Mesodermal cell (in vitro differentiated cells): ENCODE data around the gene BEST3. TPM values are rescaled to one million over a fixed set of nuclear protein-coding genes. Genes with fewer than 3 reads are reported as not detected.

Source experiments
- H3K27ac ChIP-seq: 2 replicates; pipeline ENCODE4 v1.7.0; 2013; ENCODE audit warnings: mild to moderate bottlenecking, low read depth, low read length, moderate library complexity; ENCODE audit not compliant: severe bottlenecking
- H3K36me3 ChIP-seq: 2 replicates; pipeline ENCODE4 v1.7.1; 2013; ENCODE audit warnings: mild to moderate bottlenecking, low read length, moderate library complexity; ENCODE audit not compliant: control insufficient read depth, insufficient read depth
- H3K4me1 ChIP-seq: one replicate; pipeline ENCODE4 v1.7.1; 2013; ENCODE audit warnings: mild to moderate bottlenecking, low read length; ENCODE audit not compliant: insufficient read depth, control insufficient read depth, poor library complexity, severe bottlenecking
- H3K4me3 ChIP-seq: 2 replicates; pipeline ENCODE4 v1.7.0; 2013; ENCODE audit warnings: low read length, control low read depth, mild to moderate bottlenecking; ENCODE audit not compliant: insufficient read depth, poor library complexity, severe bottlenecking; ENCODE audit errors: extremely low read depth
- H3K9me3 ChIP-seq: 2 replicates; pipeline ENCODE4 v1.7.1; 2013; ENCODE audit warnings: mild to moderate bottlenecking, low read length, moderate library complexity; ENCODE audit not compliant: control insufficient read depth
- WGBS, 2 experiments: methylation state at CpG; one replicate each; pipeline ENCODE4 v1.1.5; 2013; ENCODE audit warnings: missing lambda C conversion rate in 2 of 2; ENCODE audit not compliant: insufficient coverage in 2 of 2; 5-methylcytosine and 5-hydroxymethylcytosine counted together
- polyA plus RNA-seq, 2 experiments: library from polyadenylated mRNA; stranded (reverse); fragments of 50-300 nt; gene quantifications; one replicate each; pipeline ENCODE4 v1.2.3, GENCODE V29; 2013

BEST3 gene
- polyA plus RNA-seq (2013, experiment 1 of 2) = not detected
- not detected for polyA plus RNA-seq (2013, experiment 2 of 2)

DNA sequence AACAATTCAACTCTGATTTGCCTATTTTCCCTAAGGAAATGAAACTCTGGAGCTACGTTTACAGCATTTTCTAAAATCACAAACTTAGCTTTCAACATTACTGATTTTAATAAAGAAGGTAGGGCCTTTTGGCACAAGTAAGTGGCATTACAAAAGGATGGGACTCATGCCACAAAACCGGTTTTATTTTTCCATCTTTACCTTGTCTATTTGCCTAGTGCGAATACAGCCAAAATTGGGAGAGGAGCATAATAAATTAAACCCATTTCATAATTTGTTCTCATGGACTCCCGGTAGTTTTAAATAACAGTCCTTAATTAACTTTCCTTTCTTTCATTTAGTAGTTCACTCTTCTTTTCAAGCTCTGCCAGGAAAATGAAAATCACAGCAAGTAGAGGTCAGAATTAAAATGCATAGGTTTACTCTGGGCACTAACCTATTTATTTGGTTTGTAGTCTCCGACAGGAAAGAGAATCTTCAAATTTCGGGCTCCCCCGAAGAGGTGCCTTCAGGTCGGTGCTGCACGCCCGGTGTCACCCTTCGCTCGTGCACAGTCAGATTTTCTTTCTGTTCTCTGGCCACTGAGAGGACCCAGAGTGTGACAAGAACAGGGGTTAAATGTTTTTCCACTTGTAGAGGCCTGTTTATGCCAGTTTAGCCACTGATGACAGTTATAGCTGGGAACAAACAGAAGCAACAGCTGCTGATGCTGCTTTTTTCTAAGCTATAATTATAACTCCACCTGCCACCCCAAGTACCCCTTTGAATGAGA lies at the start of gene BEST3:
BEST3 (minus strand) TSS at position 535 of the 772 bp plus-strand sequence. CDS start 1,505 bp downstream, outside the sequence.
- no peaks in the 10 kb centered on the region for H3K9me3 ChIP-seq
- no peak within 1 kb of the TSS for H3K4me3 ChIP-seq
- no peaks in the 10 kb centered on the region for H3K36me3 ChIP-seq
- WGBS, 2 experiments = 86 to 89% methylated on average over 10 to 11 of the region's 12 CpGs
- H3K4me1 ChIP-seq = no peaks in the 10 kb centered on the region
- H3K27ac ChIP-seq = no peak within 1 kb of the TSS

DNA sequence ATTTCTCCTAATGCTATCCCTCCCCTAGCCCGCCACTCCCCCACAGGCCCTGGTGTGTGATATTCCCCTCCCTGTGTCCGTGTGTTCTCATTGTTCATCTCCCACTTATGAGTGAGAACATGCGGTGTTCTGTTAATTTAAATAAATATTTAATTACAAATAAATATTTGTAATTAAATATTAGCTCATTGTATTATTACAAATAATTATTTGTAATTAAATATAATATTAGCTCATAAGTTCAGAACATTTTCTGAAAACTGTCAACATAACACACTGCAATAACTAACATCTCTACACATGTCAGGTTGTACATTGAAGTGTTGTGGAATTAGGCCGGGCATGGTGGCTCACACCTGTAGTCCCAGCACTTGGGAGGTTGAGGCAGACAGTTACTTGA lies 45.0 kb upstream of the BEST3 start:
- H3K9me3 ChIP-seq = peaks cover under 1% of the 10 kb centered on the region
- no peak overlapping the region for H3K27ac ChIP-seq
- H3K4me3 ChIP-seq = no peak overlapping the region
- WGBS, 2 experiments = 100% methylated on average over 1 of the region's 4 CpGs; no CpG with 5 or more reads in 1 of the 2 experiments
- no peaks in the 10 kb centered on the region for H3K4me1 ChIP-seq
- no peaks in the 10 kb centered on the region for H3K36me3 ChIP-seq

DNA sequence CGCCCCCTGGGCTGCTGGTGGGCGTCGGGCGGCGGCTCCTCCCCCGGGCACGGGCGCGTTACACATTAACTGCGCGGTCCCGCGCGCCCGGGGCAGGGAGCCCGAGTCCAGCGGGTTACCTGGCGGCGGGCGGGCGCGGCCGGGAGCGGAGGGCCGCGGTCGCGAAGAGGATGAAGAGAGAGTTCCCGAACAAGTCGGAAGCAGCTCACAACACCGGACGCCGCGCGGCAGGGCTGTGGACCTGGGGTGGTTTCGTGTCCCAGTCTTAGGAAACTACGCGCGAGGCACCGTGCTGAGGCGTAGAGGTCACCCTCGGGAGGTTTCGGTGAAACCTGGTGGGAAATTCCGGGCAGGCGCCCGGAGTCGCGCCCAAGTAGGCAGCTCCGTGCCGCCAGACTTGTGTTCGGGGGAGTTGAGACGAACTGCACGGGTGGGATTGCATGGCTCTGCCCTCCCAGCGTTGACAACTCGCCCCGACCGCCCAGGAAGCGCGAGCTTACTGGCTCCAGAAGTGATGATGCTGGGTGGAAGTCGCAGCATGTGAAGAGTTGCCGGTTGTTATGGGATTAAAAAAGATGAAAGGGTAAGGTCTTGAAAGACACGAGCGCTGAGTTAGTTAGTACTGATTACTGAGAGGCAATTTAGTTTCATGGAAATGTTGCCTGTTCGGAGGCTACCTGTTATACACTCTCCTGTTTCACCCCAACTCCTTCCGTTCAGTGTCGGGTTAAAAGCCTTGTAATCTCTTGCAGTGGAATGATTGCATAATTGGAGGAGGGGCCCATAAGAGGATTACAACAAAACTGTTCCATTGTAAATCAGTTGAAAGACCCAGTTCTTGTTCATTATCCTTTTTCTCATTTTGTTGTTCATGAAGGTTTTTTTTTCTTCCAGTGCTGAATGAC lies 40.4 kb upstream of the BEST3 start:
- 0% methylated on average over 42 to 56 of the region's 66 CpGs for WGBS, 2 experiments
- Histone ChIP-seq H3K4me3 (peak overlapping the region; percentile 65), H3K4me1 (no peaks in the 10 kb centered on the region), H3K9me3 (no peaks in the 10 kb centered on the region), H3K36me3 (no peaks in the 10 kb centered on the region), H3K27ac (no peak overlapping the region)

DNA sequence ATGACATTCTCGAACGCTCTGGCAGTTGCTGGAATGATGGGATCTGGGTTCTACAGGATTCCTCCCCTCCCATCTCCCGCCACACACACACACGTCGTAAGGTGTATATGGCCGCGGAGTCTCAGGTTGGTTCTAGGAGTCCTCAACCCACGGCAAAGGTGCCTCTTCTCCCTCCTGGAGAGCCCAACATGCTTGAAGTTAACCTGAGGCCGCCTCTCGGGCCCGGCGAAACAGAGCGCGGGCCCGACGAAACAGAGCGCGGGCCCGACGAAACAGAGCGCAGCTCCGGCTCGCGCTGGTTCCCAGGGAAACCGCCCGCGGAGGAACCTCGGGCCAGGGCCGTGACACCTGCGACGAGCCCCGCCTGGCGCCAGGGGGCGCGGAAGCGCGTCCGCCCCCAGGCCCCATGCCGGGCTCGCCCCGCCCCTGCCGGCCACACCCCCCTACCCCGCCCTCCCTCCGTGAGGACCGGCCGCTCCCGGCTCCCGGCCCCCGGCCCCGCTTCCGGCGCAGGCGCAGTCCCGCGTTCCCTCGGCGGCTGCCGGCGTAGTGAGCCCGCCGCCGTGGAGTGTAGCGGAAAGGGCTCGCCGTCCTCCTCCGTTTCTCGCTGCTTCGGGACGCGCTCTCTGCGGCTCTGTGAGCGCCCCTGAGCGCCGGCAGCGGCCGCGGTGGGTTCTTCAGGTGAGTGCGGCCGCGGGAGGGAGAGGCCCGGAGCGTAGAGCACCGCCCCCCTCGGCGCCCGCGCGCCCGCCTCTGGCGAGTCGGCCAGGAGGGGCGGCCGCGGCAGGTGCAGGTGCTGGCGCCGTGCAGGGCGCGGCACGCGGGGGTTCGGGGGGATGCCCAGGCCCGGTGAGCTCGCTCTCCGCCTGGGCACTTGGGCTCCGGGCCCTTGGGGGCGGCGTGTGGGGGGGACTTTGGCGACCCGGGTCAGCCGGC lies 39.5 kb upstream of the BEST3 start, which contains the start of gene RAB3IP:
RAB3IP (plus strand) TSS at position 510 of the 936 bp plus-strand sequence. CDS start 16,549 bp downstream, outside the sequence.
- H3K36me3 ChIP-seq = no peaks in the 10 kb centered on the region
- 0% methylated on average over 43 to 70 of the region's 110 CpGs for WGBS, 2 experiments
- H3K4me3 ChIP-seq = peak within 1 kb of the TSS; percentile 65
- no peaks in the 10 kb centered on the region for H3K4me1 ChIP-seq
- no peaks in the 10 kb centered on the region for H3K9me3 ChIP-seq
- H3K27ac ChIP-seq = no peak within 1 kb of the TSS

DNA sequence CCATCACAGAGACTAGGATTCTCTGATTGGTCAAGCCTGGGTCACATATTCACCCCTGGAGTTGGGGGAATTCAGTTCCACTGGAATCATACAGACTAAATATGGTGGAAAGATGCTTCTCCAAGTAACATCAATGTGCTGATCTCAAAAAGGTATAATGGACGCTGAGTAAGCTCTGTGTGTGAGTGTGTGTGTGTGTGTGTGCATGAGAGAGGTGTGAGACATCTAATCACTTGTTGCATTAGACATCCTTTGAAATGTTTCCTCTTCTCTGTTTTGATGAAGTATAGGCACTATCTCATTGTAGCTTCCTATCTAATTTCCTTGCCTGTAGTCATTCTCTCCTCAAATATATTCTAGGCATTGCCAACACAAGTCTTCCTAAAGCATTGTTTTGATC lies 34.5 kb upstream of the BEST3 start:
- Histone ChIP-seq H3K27ac (no peak overlapping the region), H3K4me1 (no peaks in the 10 kb centered on the region), H3K4me3 (no peak overlapping the region), H3K9me3 (no peaks in the 10 kb centered on the region), H3K36me3 (no peaks in the 10 kb centered on the region)
- no CpG with 5 or more reads among the region's 1 CpG for WGBS, 2 experiments

DNA sequence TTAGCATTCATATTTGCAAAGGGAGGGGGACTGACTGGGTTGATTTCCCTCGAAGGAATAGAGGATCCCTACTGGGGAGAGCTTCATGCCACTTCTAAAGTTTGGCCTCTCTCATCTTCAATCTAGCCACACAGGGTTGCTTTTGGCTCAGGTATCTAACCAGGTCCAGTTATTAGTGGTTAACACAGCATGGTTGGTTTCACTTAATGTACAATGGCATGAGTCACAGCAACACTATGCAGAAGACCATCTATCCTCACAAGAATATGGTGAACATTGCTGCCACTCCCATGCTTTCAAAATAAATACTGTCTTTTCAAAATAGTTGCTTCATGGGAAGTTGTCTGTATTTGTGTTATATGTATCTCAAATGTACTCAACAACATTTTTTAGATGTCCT lies 33.0 kb upstream of the BEST3 start:
- Histone ChIP-seq H3K4me3 (no peak overlapping the region), H3K9me3 (no peaks in the 10 kb centered on the region)
- no CpG with 5 or more reads among the region's 1 CpG for WGBS, 2 experiments

DNA sequence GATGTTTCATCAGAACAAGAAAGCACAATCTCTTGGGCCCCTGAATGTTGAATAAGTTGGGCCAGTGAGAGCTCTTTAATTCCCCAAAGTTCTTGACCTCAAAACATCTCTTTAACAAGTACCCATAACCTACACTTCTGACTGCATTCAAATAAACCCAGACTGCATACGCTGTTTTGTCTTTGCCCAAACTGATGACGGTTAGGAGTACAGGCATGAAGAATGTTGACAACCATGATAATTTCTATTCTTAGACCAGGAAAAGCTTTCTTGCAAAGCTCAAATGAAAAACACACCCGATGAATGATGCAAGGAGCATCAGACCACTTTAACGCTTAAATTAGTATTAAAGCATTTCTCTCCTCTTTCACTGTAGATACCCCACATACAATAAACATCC lies 27.8 kb upstream of the BEST3 start:
- 83 to 100% methylated on average over 4 of the region's 4 CpGs for WGBS, 2 experiments
- no peaks in the 10 kb centered on the region for H3K9me3 ChIP-seq
- no peak overlapping the region for H3K27ac ChIP-seq
- H3K4me3 ChIP-seq = no peak overlapping the region
- no peaks in the 10 kb centered on the region for H3K4me1 ChIP-seq
- H3K36me3 ChIP-seq = no peaks in the 10 kb centered on the region

More for the DNA sequence above, 33.0 kb upstream of the BEST3 start:
- Histone ChIP-seq H3K4me1 (no peaks in the 10 kb centered on the region), H3K36me3 (no peaks in the 10 kb centered on the region), H3K27ac (no peak overlapping the region)

DNA sequence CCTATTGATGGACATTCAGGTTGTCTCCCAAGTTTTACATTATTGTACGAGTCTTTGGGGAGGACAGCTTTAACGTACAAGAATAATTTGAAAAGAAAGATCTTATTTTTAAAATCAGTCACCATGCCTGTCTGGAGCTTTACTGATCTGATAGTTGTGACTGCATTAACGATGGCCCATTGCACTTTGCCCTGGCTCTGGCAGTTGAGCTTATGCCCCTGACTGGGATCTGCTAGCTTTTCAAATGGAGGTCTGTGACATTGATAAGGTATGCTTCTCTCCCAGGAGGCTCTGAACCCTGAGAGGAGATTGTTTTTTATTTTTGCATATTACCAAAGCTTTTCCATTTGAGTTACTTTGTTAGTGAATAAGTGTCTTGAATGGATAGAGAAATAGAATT lies 21.6 kb upstream of the BEST3 start:
- Histone ChIP-seq H3K4me3 (no peak overlapping the region), H3K4me1 (no peaks in the 10 kb centered on the region), H3K27ac (no peak overlapping the region), H3K36me3 (no peaks in the 10 kb centered on the region), H3K9me3 (no peaks in the 10 kb centered on the region)
- WGBS, 2 experiments = 58 to 100% methylated on average over 1 of the region's 3 CpGs

DNA sequence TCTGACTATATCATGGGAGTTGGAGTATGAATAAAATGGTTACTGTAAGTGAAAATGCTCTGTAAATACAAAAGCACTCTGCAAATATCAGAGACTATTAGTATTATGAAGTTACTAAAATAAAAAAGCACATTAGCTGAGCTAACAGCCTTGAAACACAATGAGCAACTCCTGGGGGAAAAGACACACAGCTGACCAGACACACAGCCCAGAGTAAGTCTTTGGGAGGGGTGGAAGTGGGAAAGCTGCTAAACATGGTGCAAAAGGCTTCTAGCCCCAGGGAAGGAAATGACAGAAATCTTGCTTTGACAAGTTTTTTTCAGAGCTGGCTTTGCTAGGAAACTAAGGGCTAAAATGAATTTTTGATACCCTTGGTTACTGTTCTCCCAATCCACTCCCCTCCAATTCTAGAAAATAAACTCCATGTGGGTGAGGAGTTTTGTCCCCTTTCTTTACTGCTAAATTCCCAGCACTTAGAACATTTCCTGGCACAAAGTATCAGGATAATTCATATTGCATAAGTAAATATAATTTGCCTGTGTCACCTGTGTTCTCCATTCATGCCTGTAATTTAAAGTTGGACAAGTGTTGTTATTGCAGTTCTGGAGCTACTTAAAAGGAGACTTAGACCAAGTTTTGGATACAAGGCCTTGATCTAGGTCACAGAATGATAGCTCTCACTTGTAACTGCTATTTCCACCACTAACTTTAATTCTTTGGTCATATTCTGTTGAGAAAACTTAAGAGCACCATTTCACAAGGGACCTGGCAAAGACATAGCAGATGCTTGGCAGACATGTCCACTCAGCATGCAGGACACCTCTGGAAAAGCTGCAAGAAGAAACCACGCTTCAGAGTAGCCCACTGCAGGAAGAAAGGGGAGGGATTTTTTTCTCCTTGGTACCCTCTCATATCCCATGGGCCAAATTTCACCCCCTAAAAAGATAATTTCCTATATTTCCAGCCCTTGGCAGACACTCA lies 20.5 kb upstream of the BEST3 start:
- Histone ChIP-seq H3K36me3 (no peaks in the 10 kb centered on the region), H3K27ac (no peak overlapping the region), H3K9me3 (no peaks in the 10 kb centered on the region), H3K4me1 (no peaks in the 10 kb centered on the region), H3K4me3 (no peak overlapping the region)
- WGBS, 2 experiments = 60% methylated on average over 1 of the region's 1 CpG; no CpG with 5 or more reads in 1 of the 2 experiments
